Astrocyte (in vitro differentiated cells and primary cell): ENCODE measurements around the gene AHNAK. TPM values are rescaled to one million over a fixed set of nuclear protein-coding genes. Genes with fewer than 3 reads are reported as not detected.

Experiments
- DNase-seq: peaks from one replicate; pipeline ENCODE4 v3.0.0-alpha.2; 2010; ENCODE audit warnings: low read depth
- FAIRE-seq: peaks from 2 replicates; lab custom pipeline; 2011; peaks lifted over from hg19 to GRCh38; lab: Jason Lieb, UNC
- H2AFZ ChIP-seq: 2 replicates; pipeline ENCODE4 v1.6.0; 2012; ENCODE audit warnings: low read depth, low read length, inconsistent platforms
- H3K27ac ChIP-seq: 2 replicates; pipeline ENCODE4 v1.5.1; 2011; ENCODE audit warnings: low read depth, low read length, inconsistent platforms
- H3K27me3 ChIP-seq: 2 replicates; pipeline ENCODE4 v1.6.0; 2011; ENCODE audit warnings: low read length, inconsistent platforms; ENCODE audit not compliant: insufficient read depth
- H3K36me3 ChIP-seq: 2 replicates; pipeline ENCODE4 v1.5.1; 2011; ENCODE audit warnings: low read length, inconsistent platforms; ENCODE audit not compliant: insufficient read depth
- H3K4me1 ChIP-seq: 2 replicates; pipeline ENCODE4 v1.5.1; 2011; ENCODE audit warnings: low read length, inconsistent platforms; ENCODE audit not compliant: insufficient read depth
- H3K4me2 ChIP-seq: 2 replicates; pipeline ENCODE4 v1.6.0; 2012; ENCODE audit warnings: low read length, inconsistent platforms
- H3K4me3 ChIP-seq: 2 replicates; pipeline ENCODE4 v1.5.1; 2011; ENCODE audit warnings: low read depth, mild to moderate bottlenecking, low read length, inconsistent platforms; ENCODE audit not compliant: insufficient read depth
- H3K79me2 ChIP-seq: 2 replicates; pipeline ENCODE4 v1.6.0; 2012; ENCODE audit warnings: mild to moderate bottlenecking, low read length, inconsistent platforms; ENCODE audit not compliant: insufficient read depth
- H3K9ac ChIP-seq: 2 replicates; pipeline ENCODE4 v1.6.0; 2012; ENCODE audit warnings: mild to moderate bottlenecking, low read length, inconsistent platforms
- H3K9me3 ChIP-seq: 2 replicates; pipeline ENCODE4 v1.5.1; 2012; ENCODE audit warnings: low read depth, mild to moderate bottlenecking, low read length, inconsistent platforms; ENCODE audit not compliant: insufficient read depth
- H4K20me1 ChIP-seq: 2 replicates; pipeline ENCODE4 v1.6.0; 2012; ENCODE audit warnings: low read length, inconsistent platforms; ENCODE audit not compliant: insufficient read depth
- H3K27ac Mint-ChIP-seq: one replicate; pipeline ENCODE4 v1.8.0; 2021; ENCODE audit warnings: mild to moderate bottlenecking, mixed read lengths; ENCODE audit not compliant: unreplicated experiment
- H3K27me3 Mint-ChIP-seq: one replicate; pipeline ENCODE4 v1.8.0; 2021; ENCODE audit warnings: low read depth, mixed read lengths; ENCODE audit not compliant: unreplicated experiment
- H3K36me3 Mint-ChIP-seq: one replicate; pipeline ENCODE4 v1.8.0; 2021; ENCODE audit warnings: low read depth, mixed read lengths; ENCODE audit not compliant: unreplicated experiment
- H3K4me1 Mint-ChIP-seq: one replicate; pipeline ENCODE4 v1.8.0; 2021; ENCODE audit warnings: low read depth, mixed read lengths; ENCODE audit not compliant: unreplicated experiment
- H3K4me3 Mint-ChIP-seq: one replicate; pipeline ENCODE4 v1.8.0; 2021; ENCODE audit warnings: mild to moderate bottlenecking, moderate library complexity, mixed read lengths; ENCODE audit not compliant: unreplicated experiment
- H3K9me3 Mint-ChIP-seq: one replicate; pipeline ENCODE4 v1.8.0; 2021; ENCODE audit warnings: mild to moderate bottlenecking, mixed read lengths; ENCODE audit not compliant: unreplicated experiment
- EZH2 ChIP-seq: IDR thresholded peaks from 2 replicates; pipeline ENCODE4 v1.6.1; 2012; ENCODE audit warnings: mild to moderate bottlenecking, low read length, inconsistent platforms; ENCODE audit not compliant: insufficient read depth
- total RNA-seq: library from RNA; stranded (reverse); gene quantifications from 2 replicates; pipeline ENCODE4 v1.2.1, GENCODE V29; 2021
- TF ChIP-seq, protein P1 (sequence below): IDR thresholded peaks from 2 replicates; pipeline ENCODE4 v1.5.1; 2011; ENCODE audit warnings: low read depth, mild to moderate bottlenecking, inconsistent platforms, low read length, moderate library complexity; ENCODE audit not compliant: insufficient read depth

Gene AHNAK
- total RNA-seq, 1 donor from 2014 or later = 378 TPM

GRCh38 chr11:62559204-62559603, 12.6 kb upstream of the AHNAK start:
- Histone ChIP-seq H3K36me3 (peaks cover 35% of the 10 kb centered on the region), H3K27me3 (no peaks in the 10 kb centered on the region), H3K4me2 (no peak overlapping the region), H3K9me3 (no peaks in the 10 kb centered on the region), H3K9ac (peak overlapping the region; percentile 52), H3K4me3 (no peak overlapping the region), H2AFZ (no peak overlapping the region), H3K27ac (no peak overlapping the region), H4K20me1 (peaks cover 66% of the 10 kb centered on the region), H3K4me1 (peaks cover 61% of the 10 kb centered on the region), H3K79me2 (peaks cover 34% of the 10 kb centered on the region)
- DNase-seq (no peak), FAIRE-seq (no peak)
- H3K4me1 Mint-ChIP-seq = peaks cover 63% of the 10 kb centered on the region
- H3K4me3 Mint-ChIP-seq = peak overlapping the region; percentile 45
- H3K36me3 Mint-ChIP-seq = peaks cover 28% of the 10 kb centered on the region
- peak overlapping the region; percentile 77 for H3K27ac Mint-ChIP-seq
- H3K9me3 Mint-ChIP-seq = no peaks in the 10 kb centered on the region
- TF ChIP-seq EZH2 = no peak
- TF ChIP-seq, protein P1, sequence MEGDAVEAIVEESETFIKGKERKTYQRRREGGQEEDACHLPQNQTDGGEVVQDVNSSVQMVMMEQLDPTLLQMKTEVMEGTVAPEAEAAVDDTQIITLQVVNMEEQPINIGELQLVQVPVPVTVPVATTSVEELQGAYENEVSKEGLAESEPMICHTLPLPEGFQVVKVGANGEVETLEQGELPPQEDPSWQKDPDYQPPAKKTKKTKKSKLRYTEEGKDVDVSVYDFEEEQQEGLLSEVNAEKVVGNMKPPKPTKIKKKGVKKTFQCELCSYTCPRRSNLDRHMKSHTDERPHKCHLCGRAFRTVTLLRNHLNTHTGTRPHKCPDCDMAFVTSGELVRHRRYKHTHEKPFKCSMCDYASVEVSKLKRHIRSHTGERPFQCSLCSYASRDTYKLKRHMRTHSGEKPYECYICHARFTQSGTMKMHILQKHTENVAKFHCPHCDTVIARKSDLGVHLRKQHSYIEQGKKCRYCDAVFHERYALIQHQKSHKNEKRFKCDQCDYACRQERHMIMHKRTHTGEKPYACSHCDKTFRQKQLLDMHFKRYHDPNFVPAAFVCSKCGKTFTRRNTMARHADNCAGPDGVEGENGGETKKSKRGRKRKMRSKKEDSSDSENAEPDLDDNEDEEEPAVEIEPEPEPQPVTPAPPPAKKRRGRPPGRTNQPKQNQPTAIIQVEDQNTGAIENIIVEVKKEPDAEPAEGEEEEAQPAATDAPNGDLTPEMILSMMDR = no peak
- no peaks in the 10 kb centered on the region for H3K27me3 Mint-ChIP-seq

GRCh38 chr11:62558669-62559068, 12.1 kb upstream of the AHNAK start:
- Mint-ChIP-seq H3K9me3 (no peaks in the 10 kb centered on the region), H3K36me3 (peaks cover 26% of the 10 kb centered on the region), H3K27ac (no peak overlapping the region), H3K4me3 (no peak overlapping the region), H3K27me3 (no peaks in the 10 kb centered on the region), H3K4me1 (peaks cover 68% of the 10 kb centered on the region)
- TF ChIP-seq, protein P1 = no peak
- TF ChIP-seq EZH2 = no peak
- H3K27ac ChIP-seq = no peak overlapping the region
- peaks cover 32% of the 10 kb centered on the region for H3K36me3 ChIP-seq
- DNase-seq = no peak
- no peak for FAIRE-seq
- H3K9ac ChIP-seq = no peak overlapping the region
- no peak overlapping the region for H3K4me3 ChIP-seq
- no peaks in the 10 kb centered on the region for H3K9me3 ChIP-seq
- H3K4me1 ChIP-seq = peaks cover 66% of the 10 kb centered on the region
- no peak overlapping the region for H2AFZ ChIP-seq
- peaks cover 64% of the 10 kb centered on the region for H4K20me1 ChIP-seq
- no peak overlapping the region for H3K4me2 ChIP-seq
- H3K79me2 ChIP-seq = peaks cover 30% of the 10 kb centered on the region
- no peaks in the 10 kb centered on the region for H3K27me3 ChIP-seq

- no peak overlapping the region for H3K4me3 ChIP-seq
- no peak for TF ChIP-seq EZH2
- TF ChIP-seq, protein P1 = no peak
- no peak overlapping the region for H2AFZ ChIP-seq
- no peaks in the 10 kb centered on the region for H3K9me3 ChIP-seq
- H3K27ac Mint-ChIP-seq = peak overlapping the region; percentile 95
- FAIRE-seq (no peak), DNase-seq (no peak)
- no peaks in the 10 kb centered on the region for H3K27me3 ChIP-seq
- peaks cover 24% of the 10 kb centered on the region for H3K36me3 ChIP-seq
- no peaks in the 10 kb centered on the region for H3K9me3 Mint-ChIP-seq
- H3K9ac ChIP-seq = peak overlapping the region; percentile 39
- peak overlapping the region; percentile 82 for H3K27ac ChIP-seq
- peaks cover 73% of the 10 kb centered on the region for H3K4me1 Mint-ChIP-seq
- H3K79me2 ChIP-seq = peaks cover 22% of the 10 kb centered on the region
- peaks cover 78% of the 10 kb centered on the region for H3K4me1 ChIP-seq
- peak overlapping the region; percentile 52 for H3K4me3 Mint-ChIP-seq
- H3K36me3 Mint-ChIP-seq = peaks cover 22% of the 10 kb centered on the region
- peaks cover 50% of the 10 kb centered on the region for H4K20me1 ChIP-seq
- H3K27me3 Mint-ChIP-seq = no peaks in the 10 kb centered on the region
- H3K4me2 ChIP-seq = peak overlapping the region; percentile 78
Observed at GRCh38 chr11:62556875-62557631, 10.4 kb upstream of the AHNAK start.
